Inferior parietal cortex (tissue), 1 donor: ENCODE data around the gene BEST4.
"Not testable (repeated sequence)": the region's sequence is repeated elsewhere in the genome, so short reads cannot be mapped to it uniquely, and the experiment has no call there.

Experiments used
- DNase-seq: peaks from one replicate; pipeline ENCODE4 v3.0.0-alpha.2; 2016; ENCODE audit errors: extremely low spot score

The BEST4 gene

GRCh38 chr1:44777969-44778635 is 9.9 kb downstream of the BEST4 start:
- DNase-seq = no peak

GRCh38 chr1:44777547-44777946 is 10.4 kb downstream of the BEST4 start:
- DNase-seq = no peak

DNA sequence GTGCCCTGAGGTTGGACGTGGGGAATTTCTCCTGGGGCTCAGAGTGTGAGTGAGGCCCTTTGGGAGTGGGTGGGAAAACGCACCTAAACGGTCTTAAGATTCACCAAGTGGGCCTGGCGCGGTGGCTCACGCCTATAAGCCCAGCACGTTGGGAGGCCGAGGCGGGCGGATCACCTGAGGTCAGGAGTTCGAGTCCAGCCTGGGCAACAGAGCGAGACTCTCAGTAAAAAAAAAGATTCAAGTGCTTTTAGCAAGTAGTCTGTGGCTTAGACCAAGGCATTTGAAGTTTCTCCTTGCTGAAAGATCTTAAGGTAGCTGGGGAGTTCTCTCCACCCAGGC is 11.3 kb downstream of the BEST4 start:
- no peak for DNase-seq

DNA sequence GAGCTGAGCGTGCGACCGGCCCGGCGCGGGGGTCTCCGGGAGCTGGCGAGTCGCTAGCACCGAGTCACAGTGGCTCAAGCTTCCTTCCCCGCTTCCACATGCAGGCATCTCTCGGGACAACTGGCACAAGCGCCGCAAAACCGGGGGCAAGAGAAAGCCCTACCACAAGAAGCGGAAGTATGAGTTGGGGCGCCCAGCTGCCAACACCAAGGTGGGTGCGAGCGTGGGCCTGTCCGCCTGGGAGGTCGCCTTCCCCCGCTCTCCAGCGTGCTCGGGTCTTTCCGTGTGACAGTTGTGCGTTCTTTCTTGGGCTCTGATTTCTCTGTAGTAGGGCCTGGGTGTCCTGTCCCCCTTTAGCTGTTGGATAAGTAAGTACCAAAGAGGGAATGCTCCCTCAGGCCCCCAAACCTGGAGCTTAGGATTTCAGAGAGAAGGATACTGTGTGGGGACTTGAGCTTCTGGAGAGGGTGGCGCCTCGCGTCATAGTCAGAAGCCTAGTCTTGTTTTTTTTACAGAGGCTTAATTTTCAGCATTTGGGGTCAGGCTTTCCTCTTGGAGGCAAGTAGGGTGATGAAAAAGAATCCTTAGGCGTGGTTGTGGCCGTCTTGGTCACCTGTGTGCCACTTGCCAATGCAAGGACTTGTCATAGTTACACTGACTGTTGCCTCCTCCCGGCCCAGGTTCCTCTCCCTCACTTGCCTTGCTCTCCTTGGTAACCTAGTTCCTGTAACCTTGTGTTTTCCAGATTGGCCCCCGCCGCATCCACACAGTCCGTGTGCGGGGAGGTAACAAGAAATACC is 11.8 kb downstream of the BEST4 start:
- peak; percentile 9 for DNase-seq

DNA sequence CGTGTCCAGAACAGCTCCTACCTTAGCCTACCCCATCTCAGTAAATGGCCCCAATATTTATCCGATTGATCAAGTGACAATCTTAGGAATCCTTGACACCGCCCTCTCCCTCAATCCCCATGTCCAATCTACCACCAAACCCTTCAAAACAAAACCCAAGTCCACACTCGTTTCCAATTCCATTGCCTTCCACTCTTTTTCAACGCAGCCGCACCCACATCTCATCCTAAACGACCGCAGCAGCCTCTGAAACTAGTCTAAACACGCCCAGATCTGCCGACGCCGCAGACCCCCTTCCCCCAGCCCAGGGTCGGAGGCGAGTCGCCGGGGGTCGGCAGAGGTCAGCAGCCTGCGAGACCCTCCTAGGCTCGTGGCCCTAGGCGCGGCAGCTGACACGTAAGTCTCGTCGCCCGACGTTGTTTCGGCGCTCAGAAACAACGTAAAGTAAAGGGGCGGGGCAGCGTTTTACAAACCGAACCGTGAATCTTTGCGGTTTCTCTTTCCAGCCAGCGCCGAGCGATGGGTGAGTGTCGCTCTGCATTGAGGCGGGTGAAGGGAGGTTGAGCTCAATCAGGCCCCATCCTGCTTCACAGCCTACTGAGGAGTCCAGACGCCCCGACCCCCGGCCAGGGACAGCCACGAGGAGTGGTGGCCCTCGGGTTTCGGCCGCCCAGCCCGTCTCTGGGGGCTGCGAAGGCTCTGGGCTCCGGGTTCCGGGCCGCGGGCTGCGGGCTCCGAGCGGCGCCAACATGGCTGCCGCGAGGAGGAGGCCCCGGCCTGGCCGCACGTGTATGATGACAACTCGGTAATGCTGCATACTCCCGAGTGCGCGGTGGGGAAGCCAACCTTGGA is 12.7 kb downstream of the BEST4 start, which contains the start of gene RPS8:
Gene RPS8, plus strand, starts transcription at position 463 of the 852 bp plus-strand sequence. Its CDS starts 57 bp downstream, at position 520.
- DNase-seq = peak; percentile 98

DNA sequence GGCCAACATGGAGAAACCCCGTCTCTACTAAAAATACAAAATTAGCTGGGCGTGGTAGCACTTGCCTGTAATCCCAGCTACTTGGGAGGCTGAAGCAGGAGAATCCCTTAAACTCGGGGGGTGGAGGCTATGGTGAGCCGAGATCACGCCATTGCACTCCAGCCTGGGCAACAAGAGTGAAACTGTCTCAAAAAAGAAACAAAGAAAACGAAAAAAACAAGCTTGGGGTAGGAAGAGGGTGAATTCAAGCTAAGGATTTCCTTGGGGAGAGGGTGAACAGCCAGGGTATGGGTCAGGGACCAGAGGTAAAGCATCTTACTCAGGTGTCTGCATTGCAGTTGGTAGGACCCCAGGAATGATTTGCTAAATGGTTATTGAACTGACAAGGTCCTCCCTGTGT is 21.5 kb downstream of the BEST4 start:
- not testable (repeated sequence) for DNase-seq

DNA sequence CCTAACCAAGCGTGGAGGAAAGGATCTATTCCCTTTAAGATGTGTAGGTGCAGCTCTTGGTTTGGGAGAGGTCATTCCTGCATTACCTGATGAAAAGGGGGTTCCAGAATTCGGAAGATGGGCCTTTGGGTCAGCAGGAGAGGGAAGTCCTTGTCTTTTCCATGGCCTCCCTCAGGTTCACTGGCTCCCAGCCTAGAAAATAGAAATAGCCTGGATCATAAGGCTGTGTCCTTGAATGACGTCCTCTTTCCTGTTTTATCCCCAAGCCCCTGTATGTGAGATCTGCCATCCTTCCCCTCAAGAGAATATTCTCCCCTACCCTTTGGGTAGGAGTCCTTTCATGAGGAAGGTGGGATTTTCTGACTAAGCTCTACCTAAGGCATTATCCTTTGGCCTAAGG is 27.1 kb downstream of the BEST4 start:
- no peak for DNase-seq

GRCh38 chr1:44759077-44759476 is 28.9 kb downstream of the BEST4 start:
- DNase-seq = no peak

DNA sequence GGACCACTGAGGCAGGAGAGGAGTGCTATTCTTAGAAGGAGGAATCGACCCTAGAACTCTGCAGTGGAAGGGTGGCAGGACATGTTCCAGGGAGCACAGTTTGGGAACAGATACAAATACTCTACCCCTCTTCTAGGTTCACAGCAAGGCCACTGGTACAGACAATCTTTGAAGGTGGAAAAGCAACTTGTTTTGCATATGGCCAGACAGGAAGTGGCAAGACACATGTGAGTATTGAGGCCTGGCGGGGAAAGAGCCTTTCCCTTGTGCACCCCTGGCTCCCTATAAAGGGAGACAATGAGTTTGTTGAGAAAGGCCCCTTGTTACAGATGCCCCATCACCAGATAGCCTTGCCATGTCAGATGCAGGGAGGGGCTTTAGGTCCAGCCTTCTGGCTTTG is 30.6 kb downstream of the BEST4 start:
- no peak for DNase-seq

GRCh38 chr1:44747878-44748277 is 40.1 kb downstream of the BEST4 start:
- no peak for DNase-seq

DNA sequence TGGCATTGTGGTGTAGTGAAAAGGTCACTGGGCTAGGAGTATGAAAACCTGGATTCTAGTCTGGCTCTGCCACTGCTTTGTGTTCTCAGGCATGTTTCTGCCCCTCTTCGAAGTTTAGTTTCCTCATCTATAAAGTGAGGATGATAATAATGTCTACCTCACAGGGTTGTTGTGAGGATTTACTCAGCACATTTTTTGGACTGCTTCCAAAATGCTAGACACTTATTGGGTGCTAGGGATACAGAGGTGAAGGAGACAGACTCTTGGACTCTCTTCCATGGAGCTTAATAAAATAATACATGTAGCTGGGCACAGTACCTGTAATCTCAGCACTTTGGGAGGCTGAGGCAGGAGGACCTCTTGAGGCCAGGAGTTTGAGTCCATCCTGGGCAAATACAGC is 44.8 kb downstream of the BEST4 start:
- no peak for DNase-seq

- no peak for DNase-seq
Observed at GRCh38 chr1:44740179-44740617, 47.8 kb downstream of the BEST4 start.

DNA sequence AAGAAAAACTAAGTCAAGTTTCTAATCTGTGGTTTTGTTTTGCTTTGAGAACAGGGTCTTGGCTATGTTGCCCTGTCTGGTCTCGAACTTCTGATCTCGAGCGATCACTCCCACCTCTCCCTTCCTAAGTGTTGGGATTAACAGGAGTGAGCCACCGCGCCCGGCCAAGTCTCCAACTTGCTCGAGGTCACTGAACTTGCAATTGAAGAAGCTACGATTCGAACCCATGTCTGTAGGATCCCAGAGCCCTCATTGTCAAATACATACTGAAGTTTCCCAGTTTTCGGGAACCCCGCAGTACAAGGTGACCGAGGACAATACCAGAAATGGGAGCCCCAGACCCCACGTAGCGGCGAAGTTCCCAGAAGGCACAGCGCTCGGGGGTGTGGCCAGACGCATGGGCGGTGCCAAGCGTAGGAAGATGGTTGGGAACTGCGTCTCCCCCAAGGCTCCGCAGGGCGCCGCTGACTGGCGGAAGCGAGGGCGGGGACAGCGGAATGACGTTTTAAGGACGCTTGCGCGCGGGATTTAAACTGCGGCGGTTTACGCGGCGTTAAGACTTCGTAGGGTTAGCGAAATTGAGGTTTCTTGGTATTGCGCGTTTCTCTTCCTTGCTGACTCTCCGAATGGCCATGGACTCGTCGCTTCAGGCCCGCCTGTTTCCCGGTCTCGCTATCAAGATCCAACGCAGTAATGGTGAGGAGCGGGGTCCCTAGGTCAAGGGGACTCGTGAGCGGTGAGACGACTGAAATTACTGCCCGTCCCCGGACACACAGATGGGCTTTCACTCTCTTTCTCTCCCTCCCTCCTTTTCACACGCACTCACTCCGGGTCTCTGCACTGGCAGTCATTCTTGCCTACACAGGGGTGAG is 48.4 kb downstream of the BEST4 start, which contains the start of gene KIF2C:
Gene KIF2C, plus strand, starts transcription at position 531 of the 872 bp plus-strand sequence. Its CDS starts 96 bp downstream, at position 627.
- peak; percentile 98 for DNase-seq

- not testable (repeated sequence) for DNase-seq
Observed at GRCh38 chr1:44738953-44739306, 49.0 kb downstream of the BEST4 start.

- no peak for DNase-seq
Observed at GRCh38 chr1:44735992-44736391, 52.0 kb downstream of the BEST4 start.

DNA sequence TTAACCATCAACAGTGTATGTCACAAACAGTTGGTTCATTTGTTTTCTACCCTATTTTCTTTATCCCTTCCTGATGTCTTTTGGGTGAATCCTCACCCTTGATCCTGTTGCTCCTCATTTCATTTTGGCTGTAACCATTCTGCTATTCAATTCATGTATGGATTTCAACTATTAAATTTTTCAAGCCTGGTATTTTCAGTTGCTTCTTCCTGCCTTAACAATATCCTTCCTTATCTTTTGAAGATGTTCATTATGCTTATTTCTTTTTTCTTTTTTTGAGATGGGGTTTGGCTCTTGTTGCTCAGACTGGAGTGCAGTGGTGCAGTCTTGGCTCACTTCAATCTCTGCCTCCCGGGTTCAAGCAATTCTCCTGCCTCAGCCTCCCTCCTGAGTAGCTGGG is 54.2 kb downstream of the BEST4 start:
- no peak for DNase-seq
